NCI-H2227 (cell line): Measurements from ENCODE around the gene RGPD8.
"Not testable (repeated sequence)": the region's sequence is repeated elsewhere in the genome, so short reads cannot be mapped to it uniquely, and the experiment has no call there.

Source experiments
- DNase-seq: peaks from one replicate; lab custom pipeline; 2025; ENCODE audit not compliant: unreplicated experiment; lab: John Stamatoyannopoulos, UW

The RGPD8 gene

DNA sequence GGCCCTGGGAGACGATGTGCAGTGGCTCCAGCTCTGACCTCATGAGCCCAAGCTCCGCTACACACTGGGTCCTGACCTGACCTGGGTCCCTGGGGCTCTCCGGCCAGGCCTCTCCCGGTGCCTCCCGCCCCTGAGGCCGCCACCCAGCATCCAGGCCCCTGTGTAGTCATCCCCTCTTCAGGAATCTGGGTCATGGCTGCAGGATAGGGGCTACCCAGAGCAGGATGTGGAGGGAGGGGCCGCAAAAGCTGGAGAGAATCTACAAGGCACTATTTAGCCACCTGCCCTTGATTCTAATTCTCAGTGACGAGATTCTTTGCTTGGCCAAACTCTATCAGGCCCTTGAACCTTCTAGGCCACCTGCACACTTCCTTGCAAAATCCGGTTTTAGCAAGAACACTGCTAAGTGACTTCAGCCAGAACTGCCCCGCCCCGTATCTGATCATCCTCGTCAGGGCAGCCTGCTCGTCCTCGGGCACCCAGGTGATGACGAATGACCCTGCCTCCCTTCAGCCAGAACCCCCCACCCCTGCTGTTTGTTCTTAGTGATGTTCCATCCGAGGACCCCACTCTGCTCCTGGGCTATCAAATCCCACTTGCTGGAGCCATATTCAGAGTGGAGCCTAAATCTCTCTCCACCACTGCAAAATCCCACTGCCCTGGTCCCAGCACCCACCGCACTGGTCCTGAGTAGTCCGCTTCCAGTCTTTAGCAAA lies 2.4 kb upstream of the RGPD8 start:
- DNase-seq, result not testable (repeated sequence)

DNA sequence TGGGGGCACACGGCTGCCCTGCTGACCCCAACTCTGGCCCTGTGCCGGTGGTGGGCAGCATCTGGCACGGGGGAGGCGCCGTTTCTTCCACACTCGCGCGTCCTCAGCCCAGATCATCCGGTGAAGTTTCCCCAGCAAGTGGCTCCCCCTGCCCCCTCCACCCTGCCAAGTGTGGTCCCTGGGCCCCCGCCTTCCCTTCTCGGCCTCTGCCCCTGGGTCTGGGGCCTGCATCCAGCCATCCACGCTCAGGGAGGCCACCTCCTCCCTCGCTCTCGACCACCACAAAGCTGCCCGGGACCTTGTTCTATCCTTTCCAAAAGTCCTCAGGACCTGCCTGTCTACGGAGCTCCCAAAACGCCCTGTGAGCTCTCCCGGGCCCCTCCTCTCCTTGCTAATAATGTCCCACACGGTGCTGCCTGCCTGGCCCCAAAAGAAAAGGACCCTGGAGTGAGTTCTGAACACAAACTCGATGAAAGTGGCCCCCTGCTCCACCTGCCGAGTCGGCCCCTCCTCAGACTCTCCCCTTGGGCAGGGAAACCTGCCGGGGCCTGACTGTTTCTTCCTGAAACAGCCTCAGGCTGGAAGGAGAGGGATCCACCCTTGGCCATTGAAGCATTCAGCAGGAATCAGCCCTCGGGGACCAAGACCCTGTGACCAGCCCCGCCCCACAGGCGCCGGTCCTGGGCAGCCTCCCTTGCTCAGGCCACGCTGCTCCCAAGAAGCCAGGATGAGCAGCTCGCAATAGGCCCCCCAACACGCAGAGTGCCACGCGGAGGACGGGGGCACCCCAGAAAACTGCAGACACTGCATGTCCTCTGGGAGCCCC lies 1.7 kb upstream of the RGPD8 start:
- not testable (repeated sequence) for DNase-seq

DNA sequence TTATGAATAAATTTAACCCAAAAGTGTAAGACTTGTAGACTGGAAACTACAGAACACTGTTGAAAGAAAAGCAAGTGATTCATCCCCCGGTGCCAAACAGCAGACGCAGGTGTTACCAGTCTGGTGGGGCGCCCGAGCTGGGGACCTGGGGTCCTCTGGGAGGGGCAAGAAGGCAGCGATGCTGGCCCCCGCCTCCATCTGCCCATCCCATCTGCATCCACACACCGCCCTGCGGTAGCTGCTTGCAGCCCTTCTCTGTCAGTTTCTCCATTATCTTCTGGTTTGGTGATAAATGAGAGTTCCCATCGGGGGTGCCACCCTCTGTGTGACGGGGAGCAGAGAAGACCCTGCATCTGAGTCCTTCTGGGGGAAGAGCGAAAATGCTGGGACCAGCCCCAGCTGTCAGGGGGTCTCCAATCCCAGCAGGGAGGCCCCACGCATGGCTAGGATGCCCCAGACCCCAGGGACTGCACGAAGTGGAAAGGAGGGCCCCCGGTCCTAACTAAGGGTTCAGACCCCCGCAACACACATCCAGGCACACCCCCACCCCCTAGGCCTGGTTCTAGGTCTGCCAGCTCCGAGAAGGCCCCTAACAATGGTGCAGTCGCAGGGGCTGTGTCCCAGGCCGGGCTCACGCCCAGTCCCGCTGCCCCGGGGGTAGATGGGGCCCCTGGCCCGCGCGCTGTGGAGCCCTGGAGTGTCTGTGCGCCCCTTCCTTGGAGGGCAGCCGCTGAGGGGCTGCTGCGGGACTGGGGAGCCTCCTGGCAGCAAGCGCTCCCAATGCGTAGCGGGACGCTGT lies 686 bp upstream of the RGPD8 start:
- DNase-seq, result no peak

DNA sequence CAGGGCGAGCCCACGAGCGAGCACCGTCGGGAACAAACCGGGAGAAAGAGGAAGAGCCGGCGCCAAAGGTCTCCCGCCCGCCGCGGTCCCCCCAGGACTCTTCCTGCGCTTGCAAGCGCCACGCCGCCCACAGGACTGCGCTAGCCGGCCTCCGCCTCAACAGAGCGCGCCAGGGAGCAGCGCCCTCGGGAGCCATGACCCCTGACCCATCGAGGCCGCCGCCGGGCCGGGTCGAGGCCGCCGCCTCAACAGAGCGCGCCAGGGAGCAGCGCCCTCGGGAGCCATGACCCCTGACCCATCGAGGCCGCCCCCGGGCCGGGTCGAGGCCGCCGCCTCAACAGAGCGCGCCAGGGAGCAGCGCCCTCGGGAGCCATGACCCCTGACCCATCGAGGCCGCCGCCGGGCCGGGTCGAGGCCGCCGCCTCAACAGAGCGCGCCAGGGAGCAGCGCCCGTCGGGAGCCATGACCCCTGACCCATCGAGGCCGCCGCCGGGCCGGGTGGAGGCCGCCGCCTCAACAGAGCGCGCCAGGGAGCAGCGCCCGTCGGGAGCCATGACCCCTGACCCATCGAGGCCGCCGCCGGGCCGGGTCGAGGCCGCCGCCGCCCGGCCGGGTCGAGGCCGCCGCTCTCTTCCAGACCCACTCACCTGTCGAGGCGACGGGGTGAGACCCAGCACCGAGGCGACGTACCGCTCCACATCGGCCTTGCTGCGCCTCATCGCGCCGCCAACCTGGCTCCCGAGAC lies 538 bp downstream of the RGPD8 start:
- DNase-seq, result not testable (repeated sequence)

DNA sequence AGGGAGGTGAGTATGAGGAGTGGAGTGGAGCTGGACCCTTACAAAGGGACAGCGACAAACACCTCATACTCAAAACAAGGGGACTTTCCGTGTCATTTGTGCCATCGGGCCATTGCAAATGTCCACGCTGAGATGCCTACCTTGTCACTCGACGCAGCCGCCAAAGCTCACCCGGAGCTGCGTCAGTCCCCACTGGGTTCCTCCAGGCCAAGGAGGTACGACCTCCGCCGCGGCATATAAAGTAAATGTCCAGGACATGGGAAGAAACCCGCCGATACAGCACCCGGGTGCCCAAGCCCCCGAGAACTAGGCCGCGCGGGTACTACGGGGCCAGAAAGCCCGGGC lies 1.1 kb downstream of the RGPD8 start:
- DNase-seq, result not testable (repeated sequence)

DNA sequence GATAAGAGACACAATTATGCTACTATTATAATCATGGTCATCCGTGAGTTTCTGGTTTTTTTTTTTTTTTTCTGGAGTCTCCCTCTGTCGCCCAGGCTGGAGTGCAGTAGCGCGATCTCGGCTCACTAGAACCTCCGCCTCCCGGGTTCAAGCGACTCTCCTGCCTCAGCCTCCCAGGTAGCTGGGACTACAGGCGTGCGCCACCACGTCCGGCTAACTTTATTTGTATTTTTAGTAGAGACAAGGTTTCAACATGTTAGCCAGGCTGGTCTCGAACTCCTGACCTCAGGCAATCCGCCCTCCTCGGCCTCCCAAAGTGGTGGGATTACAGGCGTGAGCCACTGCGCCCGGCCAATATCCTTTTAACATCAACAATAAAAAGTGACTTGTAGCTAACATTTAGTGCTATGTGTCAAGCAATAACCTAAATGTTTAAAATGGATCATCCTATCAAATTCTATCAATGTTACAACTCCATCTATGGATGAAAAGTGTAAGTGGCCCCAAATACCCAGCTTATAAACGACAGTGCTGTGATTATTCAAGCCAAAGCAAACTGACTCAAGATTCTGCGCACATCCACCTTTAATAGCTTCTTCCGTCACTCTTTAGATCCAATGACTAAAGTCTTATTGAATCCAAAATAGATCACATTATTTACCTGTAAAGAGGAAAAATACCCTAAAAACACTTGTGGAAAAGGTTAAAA lies 1.7 kb downstream of the RGPD8 start:
- not testable (repeated sequence) for DNase-seq

DNA sequence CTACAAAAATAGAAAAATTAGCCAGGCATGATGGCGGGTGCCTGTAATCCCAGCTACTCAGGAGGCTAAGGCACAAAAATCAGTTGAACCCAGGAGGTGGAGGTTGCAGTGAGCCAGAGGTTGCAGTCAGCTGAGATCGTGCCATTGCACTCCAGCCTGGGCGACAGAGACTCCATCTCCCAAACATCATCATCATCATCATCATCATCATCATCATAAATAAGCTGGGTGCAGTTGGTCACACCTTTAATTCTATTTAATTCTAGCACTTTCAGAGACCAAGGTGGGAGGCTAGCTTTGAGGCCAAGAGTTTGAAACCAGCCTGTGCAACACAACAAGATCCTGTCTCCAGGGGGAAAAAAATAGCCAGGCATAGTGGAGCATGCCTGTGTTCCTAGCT lies 8.9 kb downstream of the RGPD8 start:
- not testable (repeated sequence) for DNase-seq

DNA sequence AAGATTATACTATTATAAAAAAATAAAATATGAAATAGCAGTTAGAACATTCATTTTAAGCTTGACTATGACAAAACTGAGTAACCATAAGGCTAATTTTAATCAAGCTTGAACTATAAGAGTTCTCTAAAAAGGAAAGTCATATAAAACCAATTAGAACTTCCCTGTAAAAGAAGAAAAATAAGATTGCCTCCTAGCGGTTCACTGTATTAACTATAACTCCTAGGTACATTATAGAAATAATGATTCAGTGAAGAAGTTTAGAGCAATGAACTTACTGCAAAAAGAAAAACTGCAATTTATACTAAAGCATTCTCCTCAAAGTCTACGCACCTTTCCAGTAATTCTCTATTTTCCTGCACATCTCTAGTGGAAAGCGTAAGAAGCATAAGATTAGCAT lies 16.6 kb downstream of the RGPD8 start:
- not testable (repeated sequence) for DNase-seq

DNA sequence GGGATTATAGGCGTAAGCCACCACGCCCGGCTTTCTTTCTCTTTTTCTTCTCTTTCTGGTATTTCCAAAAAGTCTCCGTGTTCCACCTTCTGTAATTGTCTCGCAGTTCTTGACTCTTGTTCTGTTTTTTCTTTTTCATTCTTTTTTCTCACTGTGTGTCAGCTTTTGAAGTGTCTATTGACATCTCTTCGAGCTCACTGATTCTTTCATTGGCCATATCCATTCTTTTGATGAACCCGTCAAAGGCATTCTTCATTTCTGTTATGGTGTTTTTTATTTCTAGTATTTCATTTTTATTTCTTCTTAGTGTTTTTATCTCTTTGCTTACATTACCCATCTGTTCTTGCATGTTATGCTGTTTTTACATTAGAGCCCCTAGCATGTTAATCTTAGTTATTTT lies 73.4 kb downstream of the RGPD8 start:
- DNase-seq, result not testable (repeated sequence)

DNA sequence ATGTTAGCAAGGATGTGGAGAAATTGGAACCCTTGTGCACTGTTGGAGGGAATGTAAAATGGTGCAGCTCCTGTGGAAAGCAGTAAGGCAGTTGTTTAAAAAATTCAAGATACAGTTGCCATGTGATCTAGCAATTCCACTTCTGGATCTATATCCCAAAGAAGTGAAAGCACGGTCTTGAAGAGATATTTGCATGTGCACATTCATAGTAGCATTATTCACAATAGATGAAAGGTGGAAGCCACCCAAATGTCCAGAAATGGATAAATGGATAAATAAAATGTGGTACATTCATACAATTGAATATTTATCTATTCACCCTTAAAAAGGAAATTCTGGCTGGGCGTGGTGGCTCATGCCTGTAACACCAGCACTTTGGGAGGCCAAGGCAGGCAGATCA lies 79.1 kb downstream of the RGPD8 start:
- DNase-seq, result not testable (repeated sequence)

DNA sequence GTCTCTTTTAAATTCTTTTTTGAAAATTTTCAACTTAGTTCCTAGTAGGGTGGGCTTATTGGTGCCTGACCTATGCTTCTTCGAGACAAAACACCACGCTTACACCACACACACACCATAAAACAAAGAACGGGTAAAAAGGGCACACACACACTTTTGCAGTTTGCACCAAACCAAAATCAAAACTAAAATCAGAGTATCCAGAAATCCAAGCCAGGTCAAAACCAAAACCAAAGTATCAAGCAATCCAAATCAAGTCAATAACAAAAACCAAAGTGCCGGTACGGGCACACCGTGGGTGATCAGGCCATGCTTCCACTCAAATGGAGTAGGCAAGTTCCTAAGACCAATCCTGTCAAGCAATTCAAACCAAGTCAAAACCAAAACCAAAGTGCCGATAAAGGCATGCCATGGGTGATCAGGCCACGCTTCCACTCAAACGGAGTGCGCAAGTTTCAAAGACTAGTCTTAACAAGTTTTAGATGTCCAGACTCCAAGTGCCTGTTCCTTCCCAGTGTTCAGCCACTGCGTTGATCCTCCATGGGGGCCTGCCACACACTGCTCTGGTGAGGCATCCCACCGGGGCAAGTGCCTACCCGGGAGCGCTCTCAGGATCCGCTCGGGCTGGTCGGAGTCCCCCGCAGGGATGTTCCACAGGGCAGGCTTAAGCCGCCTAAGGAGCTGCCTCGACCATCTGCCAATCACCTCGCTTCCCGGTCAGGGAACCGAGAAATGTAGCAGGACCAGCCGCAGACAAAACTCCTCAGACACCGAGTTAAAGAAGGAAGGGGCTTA lies 80.4 kb downstream of the RGPD8 start:
- not testable (repeated sequence) for DNase-seq

DNA sequence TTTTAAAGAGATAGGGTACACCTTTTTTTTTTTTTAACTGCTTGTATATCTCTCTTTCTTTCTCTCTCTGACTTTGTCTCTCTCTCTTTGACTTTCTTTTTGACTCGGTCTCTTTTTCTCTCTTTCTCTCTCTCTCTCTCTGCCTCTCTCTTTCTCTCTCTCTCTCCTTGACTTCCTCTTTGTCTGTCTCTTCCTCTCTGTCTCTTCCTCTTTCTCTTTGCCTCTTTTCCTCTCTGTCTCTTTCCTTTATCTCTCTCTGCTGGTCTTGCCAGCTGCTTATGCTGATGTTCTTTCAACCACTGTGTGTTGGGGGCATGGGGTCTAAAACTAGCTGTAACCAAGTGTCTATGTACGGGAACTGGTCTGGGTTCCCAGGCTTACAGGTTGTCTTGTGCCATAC lies 81.2 kb downstream of the RGPD8 start:
- DNase-seq, result not testable (repeated sequence)

DNA sequence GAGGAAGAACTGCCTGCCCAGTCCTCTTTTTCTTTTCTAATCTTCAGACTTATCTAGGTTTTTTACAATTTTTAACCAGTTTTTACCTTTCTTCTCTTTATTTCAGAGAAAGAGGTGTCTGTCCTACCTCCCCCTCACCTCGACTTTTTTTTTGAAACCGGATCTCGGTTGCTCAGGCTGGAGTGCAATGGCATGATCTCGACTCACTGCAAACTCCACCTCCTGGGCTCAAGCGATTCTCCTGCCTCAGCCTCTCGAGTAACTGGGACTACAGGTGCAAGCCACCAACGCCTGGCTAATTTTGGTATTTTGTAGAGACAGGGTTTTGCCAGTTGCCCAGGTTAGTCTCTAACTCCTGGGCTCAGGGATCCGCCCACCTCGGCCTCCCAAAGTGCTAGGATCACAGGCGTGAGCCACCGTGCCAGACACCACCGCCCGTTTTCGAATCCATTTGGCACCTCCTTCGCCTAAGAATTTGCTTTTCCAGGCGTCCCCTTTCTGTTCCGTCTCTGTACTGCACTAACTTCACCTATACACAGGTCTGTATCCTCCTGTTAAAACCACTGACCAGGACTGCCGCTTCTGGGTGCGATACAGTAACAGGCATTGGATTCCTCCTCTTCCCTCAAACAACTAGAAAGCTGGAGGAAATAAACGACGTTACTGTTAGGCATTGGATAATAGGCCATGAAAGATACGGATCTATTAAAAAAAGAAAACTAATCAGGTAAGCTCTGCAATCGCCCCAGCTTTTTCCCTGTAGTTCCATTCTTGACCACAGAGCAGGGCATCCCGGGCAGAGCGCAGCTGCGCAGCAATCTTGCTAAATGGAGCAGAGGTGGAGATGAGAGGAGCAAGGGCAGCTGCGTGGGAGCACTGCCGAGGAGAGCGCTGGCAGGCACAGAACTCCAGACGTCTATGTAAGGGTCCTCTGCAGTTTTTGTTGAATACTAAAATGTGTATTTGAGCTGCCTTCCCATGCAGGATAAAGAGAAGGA lies 88.1 kb downstream of the RGPD8 start:
- DNase-seq, result peak; percentile 72

DNA sequence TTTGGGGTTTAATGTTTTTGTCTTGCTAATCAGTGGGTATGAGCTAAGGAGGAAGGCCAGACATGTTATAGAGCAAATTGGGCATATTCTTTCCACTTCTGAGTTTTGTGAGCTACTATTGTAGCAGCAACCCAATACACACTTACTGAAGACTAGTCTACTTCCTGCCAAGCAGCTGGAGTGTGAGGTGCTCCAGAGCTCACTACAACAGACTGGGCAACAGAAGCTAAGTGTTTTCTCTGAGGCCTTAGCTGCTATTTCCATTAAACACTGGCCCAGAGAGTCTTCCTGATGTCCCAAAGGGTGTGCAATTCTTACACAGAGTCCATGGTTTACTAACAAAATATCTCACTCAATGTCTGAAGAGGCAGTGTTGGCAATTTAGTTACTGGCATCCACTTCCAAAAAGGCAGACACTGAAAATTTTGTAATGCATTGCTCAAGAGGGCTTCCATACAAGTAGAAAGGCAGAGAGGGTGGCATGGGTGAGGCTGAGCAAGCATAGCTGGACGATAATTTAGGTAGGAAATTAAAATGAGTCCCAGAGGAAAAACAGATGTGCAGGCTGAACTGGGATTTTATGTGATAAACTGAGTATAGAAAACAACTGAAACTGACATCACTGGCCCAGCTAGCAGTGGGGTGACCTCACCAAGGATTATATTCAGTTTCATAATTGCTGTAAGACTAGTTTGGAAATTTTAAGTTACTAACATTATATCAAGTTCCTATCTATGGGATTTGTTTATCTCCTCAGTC lies 89.4 kb downstream of the RGPD8 start:
- DNase-seq, result no peak

DNA sequence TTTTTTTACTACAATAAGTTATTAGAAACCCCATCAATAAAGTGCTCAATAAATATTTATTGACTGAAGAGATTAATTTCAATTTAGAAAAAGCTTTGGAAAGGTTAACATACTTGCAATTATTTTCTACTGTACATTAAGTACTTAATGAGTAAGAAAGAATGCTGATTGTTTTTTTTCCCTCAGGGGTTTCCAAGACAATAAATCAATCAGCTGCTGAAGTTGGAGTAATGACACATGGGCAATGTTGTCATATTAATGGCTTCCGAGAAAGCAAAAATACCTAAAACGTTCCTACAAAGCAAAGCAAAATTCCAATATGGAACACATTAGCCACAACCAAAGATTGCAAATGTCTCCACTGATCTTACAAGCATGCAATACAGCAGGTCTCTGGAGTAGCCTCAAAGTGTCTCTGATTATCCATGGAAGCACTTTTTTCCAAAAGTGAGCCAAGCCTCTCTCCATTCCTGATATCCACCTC lies 91.3 kb downstream of the RGPD8 start:
- DNase-seq, result no peak

DNA sequence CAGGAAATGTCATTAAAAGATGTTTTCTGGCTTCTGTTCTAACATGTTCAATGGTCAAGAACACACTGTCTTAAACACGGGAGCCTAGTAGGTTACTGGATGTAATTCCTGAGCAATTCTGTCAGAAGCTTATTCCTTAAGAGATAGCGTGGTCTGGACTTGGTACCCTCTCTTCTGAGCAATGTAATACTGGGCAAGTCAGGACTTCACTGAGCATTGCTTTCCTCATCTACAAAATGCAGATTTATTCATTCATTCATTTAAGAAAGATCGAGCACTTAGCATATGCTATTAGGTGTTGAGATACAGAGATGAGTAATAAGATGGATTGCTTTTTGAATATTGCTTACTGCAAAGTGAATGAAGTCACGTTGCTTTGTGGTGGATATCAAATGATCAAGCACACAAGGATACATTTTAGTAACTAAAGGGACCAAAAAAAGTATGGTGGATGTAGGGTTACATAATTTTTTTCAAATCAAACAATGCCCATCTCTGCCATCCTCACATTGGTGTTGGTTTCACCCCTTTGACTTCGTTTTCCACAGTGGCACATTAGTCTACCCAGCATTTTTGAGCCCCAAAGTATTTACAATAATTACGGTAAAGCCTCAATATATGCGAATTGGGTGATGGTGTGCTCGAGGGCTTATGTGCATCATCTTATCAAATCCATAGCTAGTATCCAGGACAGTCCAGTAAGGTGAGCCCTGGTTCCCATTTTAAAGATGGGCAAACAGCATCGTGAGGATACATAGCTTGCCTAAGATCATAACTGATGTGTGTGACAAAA lies 92.8 kb downstream of the RGPD8 start:
- DNase-seq, result no peak

DNA sequence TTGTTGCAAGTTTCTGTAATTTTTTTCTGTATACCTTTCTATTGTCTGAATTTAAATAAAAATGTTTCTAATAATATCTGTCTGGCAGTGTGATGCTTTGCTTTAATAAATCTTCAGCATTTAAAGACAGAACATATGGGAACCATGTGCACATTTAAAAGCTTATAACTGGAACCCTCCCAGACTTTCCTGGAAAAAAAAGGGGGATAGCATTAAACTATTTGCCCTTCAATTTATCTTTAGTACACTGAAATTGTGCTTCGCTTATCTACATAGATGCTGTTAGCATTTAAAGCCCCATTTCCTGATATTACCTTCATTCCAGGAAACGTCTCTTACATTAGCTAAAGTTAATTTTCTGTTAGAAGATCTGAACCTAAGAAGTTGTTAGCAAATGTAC lies 93.5 kb downstream of the RGPD8 start:
- no peak for DNase-seq
